ENCODE measurements around the gene ANKRD40. TPM values are rescaled to one million over a fixed set of nuclear protein-coding genes. Genes with fewer than 3 reads are reported as not detected.

ANKRD40 gene
- total RNA-seq, 1 donor from 2014 or later = 53.4 TPM

- Histone ChIP-seq H3K9me3 (ENCODE audit: low read depth) (no peaks in the 10 kb centered on the region), H3F3A (ENCODE audit: low read depth) (peaks cover 35% of the 10 kb centered on the region), H3K79me2 (ENCODE audit: low read depth) (no peaks in the 10 kb centered on the region), H3K4me3 (no peak overlapping the region), H3K27me3 (no peaks in the 10 kb centered on the region), H3K36me3 (no peaks in the 10 kb centered on the region), H3K4me2 (peak overlapping the region; percentile 16), H3K27ac (peak overlapping the region; percentile 48), H3K9ac (no peak overlapping the region), H2AFZ (replicated peaks) (no peak overlapping the region), H3K4me1 (peaks cover 19% of the 10 kb centered on the region), H4K20me1 (ENCODE audit: low read depth) (no peaks in the 10 kb centered on the region)
- TF ChIP-seq EZH2phosphoT487 (IDR thresholded peaks at IDR 0.05) = no peak
- TF ChIP-seq, protein P1, sequence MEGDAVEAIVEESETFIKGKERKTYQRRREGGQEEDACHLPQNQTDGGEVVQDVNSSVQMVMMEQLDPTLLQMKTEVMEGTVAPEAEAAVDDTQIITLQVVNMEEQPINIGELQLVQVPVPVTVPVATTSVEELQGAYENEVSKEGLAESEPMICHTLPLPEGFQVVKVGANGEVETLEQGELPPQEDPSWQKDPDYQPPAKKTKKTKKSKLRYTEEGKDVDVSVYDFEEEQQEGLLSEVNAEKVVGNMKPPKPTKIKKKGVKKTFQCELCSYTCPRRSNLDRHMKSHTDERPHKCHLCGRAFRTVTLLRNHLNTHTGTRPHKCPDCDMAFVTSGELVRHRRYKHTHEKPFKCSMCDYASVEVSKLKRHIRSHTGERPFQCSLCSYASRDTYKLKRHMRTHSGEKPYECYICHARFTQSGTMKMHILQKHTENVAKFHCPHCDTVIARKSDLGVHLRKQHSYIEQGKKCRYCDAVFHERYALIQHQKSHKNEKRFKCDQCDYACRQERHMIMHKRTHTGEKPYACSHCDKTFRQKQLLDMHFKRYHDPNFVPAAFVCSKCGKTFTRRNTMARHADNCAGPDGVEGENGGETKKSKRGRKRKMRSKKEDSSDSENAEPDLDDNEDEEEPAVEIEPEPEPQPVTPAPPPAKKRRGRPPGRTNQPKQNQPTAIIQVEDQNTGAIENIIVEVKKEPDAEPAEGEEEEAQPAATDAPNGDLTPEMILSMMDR (IDR thresholded peaks at IDR 0.05) = no peak
- TF ChIP-seq EZH2 (IDR thresholded peaks at IDR 0.05) = no peak
- Mint-ChIP-seq H3K36me3 (no peaks in the 10 kb centered on the region), H3K4me1 (peaks cover 67% of the 10 kb centered on the region), H3K4me3 (no peak overlapping the region), H3K9me3 (no peaks in the 10 kb centered on the region), H3K27ac (peak overlapping the region; percentile 10), H3K27me3 (ENCODE audit: insufficient read depth, low read depth) (peaks cover 20% of the 10 kb centered on the region)
- DNase-seq (ENCODE audit: low spot score) = peak; percentile 26
Measured at GRCh38 chr17:50684288-50684611, 23.5 kb downstream of the ANKRD40 start.

DNA sequence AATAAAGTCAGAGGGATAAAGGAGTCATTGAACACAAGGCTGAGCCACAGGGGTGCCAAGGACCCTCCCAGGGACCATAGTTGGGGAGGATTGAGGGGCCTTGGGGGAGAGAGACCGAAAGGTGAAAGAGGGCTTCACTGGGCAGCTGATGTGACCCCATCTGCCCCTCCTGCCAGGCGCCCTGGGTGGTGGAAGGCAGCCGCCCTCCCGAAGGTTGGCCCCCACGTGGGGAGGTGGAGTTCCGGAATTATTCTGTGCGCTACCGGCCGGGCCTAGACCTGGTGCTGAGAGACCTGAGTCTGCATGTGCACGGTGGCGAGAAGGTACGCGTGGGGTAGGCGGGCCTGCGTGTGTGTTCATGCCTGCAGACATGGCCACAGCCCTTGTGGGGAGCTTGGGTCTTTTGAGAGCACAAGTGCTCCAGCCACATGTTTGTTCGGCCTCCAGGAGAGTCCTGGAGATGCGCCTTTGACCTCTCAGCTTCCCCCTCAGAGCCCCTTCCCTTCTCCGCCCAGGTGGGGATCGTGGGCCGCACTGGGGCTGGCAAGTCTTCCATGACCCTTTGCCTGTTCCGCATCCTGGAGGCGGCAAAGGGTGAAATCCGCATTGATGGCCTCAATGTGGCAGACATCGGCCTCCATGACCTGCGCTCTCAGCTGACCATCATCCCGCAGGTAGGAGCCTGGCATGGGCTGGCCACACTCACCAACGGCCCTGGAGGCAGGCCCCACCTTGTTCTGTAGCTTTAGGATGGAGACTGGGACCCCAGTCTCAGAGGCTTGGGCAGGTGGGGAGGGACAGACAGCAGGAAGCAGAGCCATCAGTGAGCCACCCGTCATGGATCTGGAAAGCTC lies 24.1 kb downstream of the ANKRD40 start:
- TF ChIP-seq EZH2phosphoT487 (IDR thresholded peaks at IDR 0.05) = no peak
- no peak for TF ChIP-seq EZH2 (IDR thresholded peaks at IDR 0.05)
- TF ChIP-seq, protein P1 (IDR thresholded peaks at IDR 0.05) = no peak
- Mint-ChIP-seq H3K9me3 (no peaks in the 10 kb centered on the region), H3K36me3 (no peaks in the 10 kb centered on the region)

DNA sequence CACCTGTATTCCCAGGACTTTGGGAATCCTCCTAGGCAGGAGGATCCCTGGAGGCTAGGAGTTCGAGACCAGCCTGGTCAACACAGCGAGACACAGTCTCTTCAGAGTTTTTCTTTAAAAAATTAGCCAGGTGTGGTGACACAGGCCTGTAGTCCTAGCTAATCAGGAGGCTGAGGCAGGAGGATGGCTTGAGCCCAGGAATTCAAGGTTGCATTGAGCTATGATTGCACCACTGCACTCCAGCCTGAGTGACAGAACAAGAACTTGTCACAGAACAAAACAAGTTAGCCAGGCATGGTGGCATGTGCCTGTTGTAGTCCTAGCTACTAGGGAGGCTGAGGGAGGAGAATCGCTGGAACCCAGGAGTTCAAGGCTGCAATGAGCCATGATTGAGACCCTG lies 24.8 kb downstream of the ANKRD40 start:
- Histone ChIP-seq H3K27ac (no peak overlapping the region), H2AFZ (replicated peaks) (no peak overlapping the region), H3F3A (ENCODE audit: low read depth) (peaks cover 26% of the 10 kb centered on the region), H3K27me3 (no peaks in the 10 kb centered on the region), H3K36me3 (no peaks in the 10 kb centered on the region), H3K4me2 (no peak overlapping the region), H4K20me1 (ENCODE audit: low read depth) (no peaks in the 10 kb centered on the region), H3K9ac (no peak overlapping the region), H3K79me2 (ENCODE audit: low read depth) (no peaks in the 10 kb centered on the region), H3K4me3 (no peak overlapping the region), H3K4me1 (peaks cover 12% of the 10 kb centered on the region), H3K9me3 (ENCODE audit: low read depth) (no peaks in the 10 kb centered on the region)
- H3K36me3 Mint-ChIP-seq = no peaks in the 10 kb centered on the region
- peaks cover 21% of the 10 kb centered on the region for H3K27me3 Mint-ChIP-seq (ENCODE audit: insufficient read depth, low read depth)
- no peaks in the 10 kb centered on the region for H3K9me3 Mint-ChIP-seq
- TF ChIP-seq, protein P1 (IDR thresholded peaks at IDR 0.05) = no peak
- TF ChIP-seq EZH2phosphoT487 (IDR thresholded peaks at IDR 0.05) (no peak), EZH2 (IDR thresholded peaks at IDR 0.05) (no peak)
- H3K4me3 Mint-ChIP-seq = no peak overlapping the region
- no peak overlapping the region for H3K27ac Mint-ChIP-seq
- peaks cover 56% of the 10 kb centered on the region for H3K4me1 Mint-ChIP-seq
- DNase-seq (ENCODE audit: low spot score) = no peak

More for the DNA sequence above, 24.1 kb downstream of the ANKRD40 start:
- Mint-ChIP-seq H3K27me3 (ENCODE audit: insufficient read depth, low read depth) (peaks cover 20% of the 10 kb centered on the region), H3K4me3 (no peak overlapping the region), H3K27ac (no peak overlapping the region), H3K4me1 (peaks cover 61% of the 10 kb centered on the region)
- Histone ChIP-seq H4K20me1 (ENCODE audit: low read depth) (no peaks in the 10 kb centered on the region), H3K27ac (no peak overlapping the region), H2AFZ (replicated peaks) (no peak overlapping the region), H3K27me3 (no peaks in the 10 kb centered on the region), H3K9me3 (ENCODE audit: low read depth) (no peaks in the 10 kb centered on the region), H3K4me1 (peaks cover 13% of the 10 kb centered on the region), H3K36me3 (no peaks in the 10 kb centered on the region), H3K9ac (no peak overlapping the region), H3F3A (ENCODE audit: low read depth) (peaks cover 29% of the 10 kb centered on the region), H3K4me2 (no peak overlapping the region), H3K79me2 (ENCODE audit: low read depth) (no peaks in the 10 kb centered on the region), H3K4me3 (no peak overlapping the region)
- DNase-seq (ENCODE audit: low spot score) = no peak
